ENCODE results near the gene ACIN1. TPM values are rescaled to one million over a fixed set of nuclear protein-coding genes. Genes with fewer than 3 reads are reported as not detected.
A peak's percentile ranks its signal among the peaks of the same experiment; 100 is the strongest.

Gene ACIN1
- total and polyA plus RNA-seq, 10 of the 15 experiments (the other 5 are each of a cell fraction or from before 2014, with no cell fraction given), result 4.3 to 148 (median 93.4) TPM

- Histone ChIP-seq H3K4me3 (no peak overlapping the region; the same call in 1 of the 2 replicates), H3K27ac (ENCODE audit: control insufficient read depth, insufficient read depth) (no peak overlapping the region), H3K27me3 (replicated peaks in 1 of 2; ENCODE audit: control insufficient read depth in 2 of 2, insufficient read depth in 2 of 2, low read length in 1 of 2) (no peaks in the 10 kb centered on the region), H3K79me2 (ENCODE audit: control insufficient read depth, insufficient read depth, low read length) (peaks cover 8% of the 10 kb centered on the region), H3K9ac (ENCODE audit: control insufficient read depth, insufficient read depth, low read length) (no peak overlapping the region), H3K4me2 (ENCODE audit: control insufficient read depth, insufficient read depth) (0 out of 2 replicates have a peak overlapping the region, but pooled peaks have one; percentile 25), H2AFZ (ENCODE audit: control insufficient read depth, low read depth, low read length) (no peak overlapping the region), H3K4me1 (ENCODE audit: control insufficient read depth, insufficient read depth, low read length) (peaks cover 6% of the 10 kb centered on the region), H4K20me1 (ENCODE audit: control insufficient read depth, insufficient read depth) (no peaks in the 10 kb centered on the region), H3K9me3 (replicated peaks; ENCODE audit: control insufficient read depth, insufficient read depth, low read length) (no peaks in the 10 kb centered on the region), H3K36me3 (ENCODE audit: control insufficient read depth in 2 of 2, insufficient read depth in 2 of 2, low read length in 1 of 2) (peaks cover 5 to 42% of the 10 kb centered on the region in 2 experiments)
- ChIA-PET CTCF (interaction anchor here (0.6 to 4.0 kb wide), 10 partner anchors 15 to 56 kb away, joined by 3 to 16 read pairs (median 4); no protein-coding TSS in a partner anchor), RAD21 (ENCODE audit: unreplicated experiment) (no interaction called here), POLR2A (interaction anchor here (0.6 to 2.6 kb wide), 3 partner anchors 21 to 277 kb away, joined by 3 to 12 read pairs (median 3); no protein-coding TSS in a partner anchor), SMC1A (ENCODE audit: uncharacterized antibody, unreplicated experiment) (interaction anchor here (0.9 to 2.8 kb wide), 5 partner anchors 18 to 56 kb away, joined by 3 to 15 read pairs (median 6); no protein-coding TSS in a partner anchor)
- DNase-seq (ENCODE audit: low read depth, low spot score) (no peak), ATAC-seq (peak; percentile 33; the same call in 2 of the 3 replicates), FAIRE-seq (no peak)
- BruUV-seq (replicated peaks), result TSS peak; percentile 18
- TF ChIP-seq HDGF (IDR thresholded peaks at IDR 0.05), result no peak
- TF ChIP-seq, protein P1, sequence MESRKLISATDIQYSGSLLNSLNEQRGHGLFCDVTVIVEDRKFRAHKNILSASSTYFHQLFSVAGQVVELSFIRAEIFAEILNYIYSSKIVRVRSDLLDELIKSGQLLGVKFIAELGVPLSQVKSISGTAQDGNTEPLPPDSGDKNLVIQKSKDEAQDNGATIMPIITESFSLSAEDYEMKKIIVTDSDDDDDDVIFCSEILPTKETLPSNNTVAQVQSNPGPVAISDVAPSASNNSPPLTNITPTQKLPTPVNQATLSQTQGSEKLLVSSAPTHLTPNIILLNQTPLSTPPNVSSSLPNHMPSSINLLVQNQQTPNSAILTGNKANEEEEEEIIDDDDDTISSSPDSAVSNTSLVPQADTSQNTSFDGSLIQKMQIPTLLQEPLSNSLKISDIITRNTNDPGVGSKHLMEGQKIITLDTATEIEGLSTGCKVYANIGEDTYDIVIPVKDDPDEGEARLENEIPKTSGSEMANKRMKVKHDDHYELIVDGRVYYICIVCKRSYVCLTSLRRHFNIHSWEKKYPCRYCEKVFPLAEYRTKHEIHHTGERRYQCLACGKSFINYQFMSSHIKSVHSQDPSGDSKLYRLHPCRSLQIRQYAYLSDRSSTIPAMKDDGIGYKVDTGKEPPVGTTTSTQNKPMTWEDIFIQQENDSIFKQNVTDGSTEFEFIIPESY (IDR thresholded peaks at IDR 0.05), result 0 out of 2 replicates have a peak, but pooled peaks have one; percentile 20
- intact Hi-C loops (cut with micrococcal nuclease; ENCODE audit: unreplicated experiment) (no loop called here), in situ Hi-C loops (cut with MboI) (no loop called here)
- 74% methylated on average over 2 of the region's 2 CpGs for WGBS (ENCODE audit: insufficient coverage, insufficient replicate concordance, low lambda C conversion rate, missing lambda C conversion rate)
Observed at GRCh38 chr14:23028799-23029198, 66.1 kb downstream of the ACIN1 start.

DNA sequence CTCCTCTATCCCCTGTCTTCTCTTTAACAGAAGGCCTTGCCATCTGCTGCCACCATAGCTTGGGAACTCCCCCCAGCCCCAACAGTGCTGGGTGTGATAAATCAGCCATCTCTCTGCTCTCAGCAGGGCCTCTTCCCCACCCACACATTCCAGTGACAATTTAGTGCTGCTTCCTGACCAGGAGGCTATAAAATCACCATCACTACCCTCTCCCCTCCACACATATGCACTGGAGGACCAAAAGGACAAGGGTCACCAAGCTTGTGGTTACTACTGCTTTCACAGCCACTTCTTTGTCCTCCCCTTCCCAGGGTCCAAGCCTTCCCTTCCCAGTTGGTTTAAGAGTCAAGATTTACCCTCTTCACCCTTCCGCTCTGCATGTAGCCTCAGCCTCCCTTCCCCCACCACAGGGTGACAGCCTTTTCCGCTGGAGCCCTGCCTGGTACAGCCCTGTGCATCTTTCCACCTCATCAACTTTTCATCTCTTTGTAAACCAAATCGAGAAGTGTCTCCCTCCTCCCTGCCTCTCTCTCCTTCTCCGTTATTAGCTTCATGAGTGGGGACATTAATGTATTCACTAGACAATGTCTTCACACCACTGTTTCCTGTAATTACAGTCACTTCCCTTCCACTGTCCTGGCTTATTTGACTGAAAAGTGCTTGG is 69.7 kb downstream of the ACIN1 start:
- no peaks in the 10 kb centered on the region for H3K79me2 ChIP-seq (ENCODE audit: control insufficient read depth, insufficient read depth, low read length)
- ChIA-PET CTCF (interaction anchor here (0.8 to 5.5 kb wide), 10 partner anchors 19 to 68 kb away, joined by 3 to 43 read pairs (median 4); partner anchors contain the start of gene HAUS4), SMC1A (ENCODE audit: uncharacterized antibody, unreplicated experiment) (interaction anchor here (0.7 to 3.4 kb wide), 8 partner anchors 10 to 65 kb away, joined by 3 to 10 read pairs (median 4); no protein-coding TSS in a partner anchor), RAD21 (ENCODE audit: unreplicated experiment) (interaction anchor here (0.6 to 1.6 kb wide), 4 partner anchors 15 to 174 kb away, joined by 3 to 5 read pairs (median 3); no protein-coding TSS in a partner anchor), POLR2A (interaction anchor here (2.2 kb wide), 1 partner anchor 17 kb away, joined by 6 read pairs; no protein-coding TSS in a partner anchor)
- H3K4me3 ChIP-seq, result no peak overlapping the region
- no peak overlapping the region for H3K4me2 ChIP-seq (ENCODE audit: control insufficient read depth, insufficient read depth)
- peaks cover 5 to 32% of the 10 kb centered on the region in 2 experiments for H3K36me3 ChIP-seq (ENCODE audit: control insufficient read depth in 2 of 2, insufficient read depth in 2 of 2, low read length in 1 of 2)
- no peak for DNase-seq (ENCODE audit: low read depth, low spot score)
- H3K4me1 ChIP-seq (ENCODE audit: control insufficient read depth, insufficient read depth, low read length), result no peaks in the 10 kb centered on the region
- in situ Hi-C loops (cut with MboI) (no loop called here), intact Hi-C loops (cut with micrococcal nuclease; ENCODE audit: unreplicated experiment) (no loop called here)
- FAIRE-seq, result no peak
- WGBS (ENCODE audit: insufficient coverage, insufficient replicate concordance, low lambda C conversion rate, missing lambda C conversion rate), result 100% methylated on average over 4 of the region's 4 CpGs
- H3K9me3 ChIP-seq (replicated peaks; ENCODE audit: control insufficient read depth, insufficient read depth, low read length), result no peaks in the 10 kb centered on the region
- H3K27me3 ChIP-seq (replicated peaks in 1 of 2; ENCODE audit: control insufficient read depth in 2 of 2, insufficient read depth in 2 of 2, low read length in 1 of 2), result no peaks in the 10 kb centered on the region
- peak; percentile 52; the same call in 2 of the 3 replicates for ATAC-seq
- H2AFZ ChIP-seq (ENCODE audit: control insufficient read depth, low read depth, low read length), result no peak overlapping the region
- BruUV-seq (replicated peaks), result no TSS peak
- no peaks in the 10 kb centered on the region for H4K20me1 ChIP-seq (ENCODE audit: control insufficient read depth, insufficient read depth)
- H3K9ac ChIP-seq (ENCODE audit: control insufficient read depth, insufficient read depth, low read length), result no peak overlapping the region
- H3K27ac ChIP-seq (ENCODE audit: control insufficient read depth, insufficient read depth), result no peak overlapping the region
- TF ChIP-seq MXI1 (IDR thresholded peaks at IDR 0.05; ENCODE audit: low read depth, low read length) (no peak), NR2F1 (conservative IDR thresholded peaks at IDR 0.05) (peak; percentile 48), CBX3 (IDR thresholded peaks at IDR 0.05; ENCODE audit: borderline replicate concordance, low read depth) (no peak), POLR2A (IDR thresholded peaks at IDR 0.05; ENCODE audit: low read depth, low read length) (no peak), SRF (IDR thresholded peaks at IDR 0.05; ENCODE audit: low read depth in 2 of 2, low read length in 2 of 2) (no peak)
- TF ChIP-seq, protein P2, sequence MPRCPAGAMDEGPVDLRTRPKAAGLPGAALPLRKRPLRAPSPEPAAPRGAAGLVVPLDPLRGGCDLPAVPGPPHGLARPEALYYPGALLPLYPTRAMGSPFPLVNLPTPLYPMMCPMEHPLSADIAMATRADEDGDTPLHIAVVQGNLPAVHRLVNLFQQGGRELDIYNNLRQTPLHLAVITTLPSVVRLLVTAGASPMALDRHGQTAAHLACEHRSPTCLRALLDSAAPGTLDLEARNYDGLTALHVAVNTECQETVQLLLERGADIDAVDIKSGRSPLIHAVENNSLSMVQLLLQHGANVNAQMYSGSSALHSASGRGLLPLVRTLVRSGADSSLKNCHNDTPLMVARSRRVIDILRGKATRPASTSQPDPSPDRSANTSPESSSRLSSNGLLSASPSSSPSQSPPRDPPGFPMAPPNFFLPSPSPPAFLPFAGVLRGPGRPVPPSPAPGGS (IDR thresholded peaks at IDR 0.05; ENCODE audit: borderline replicate concordance, insufficient read depth, low read depth, low read length, poor library complexity, severe bottlenecking), result no peak

Data from GM12878 (cell line).